Endodermal cell (in vitro differentiated cells): ENCODE measurements around the gene OSER1. TPM values are rescaled to one million over a fixed set of nuclear protein-coding genes. Genes with fewer than 3 reads are reported as not detected.
A peak's percentile ranks its signal among the peaks of the same experiment; 100 is the strongest.

Experiments
- DNase-seq: peaks from one replicate; pipeline ENCODE4 v3.0.0-alpha.2; 2017
- H3K27ac ChIP-seq: 2 replicates; pipeline ENCODE4 v1.5.1; 2013; ENCODE audit warnings: mild to moderate bottlenecking, low read depth, low read length, moderate library complexity
- H3K27me3 ChIP-seq: 2 replicates; pipeline ENCODE4 v1.6.1; 2013; ENCODE audit warnings: mild to moderate bottlenecking, low read length, moderate library complexity; ENCODE audit not compliant: insufficient read depth, control insufficient read depth, poor library complexity, severe bottlenecking
- H3K36me3 ChIP-seq: 2 replicates; pipeline ENCODE4 v1.7.0; 2013; ENCODE audit warnings: mild to moderate bottlenecking, low read length, moderate library complexity; ENCODE audit not compliant: control insufficient read depth, insufficient read depth
- H3K4me1 ChIP-seq: one replicate; pipeline ENCODE4 v1.7.0; 2013; ENCODE audit warnings: low read length; ENCODE audit not compliant: control insufficient read depth, insufficient read depth
- H3K4me3 ChIP-seq: 2 replicates; pipeline ENCODE4 v1.5.1; 2013; ENCODE audit warnings: mild to moderate bottlenecking, low read length, moderate library complexity
- H3K9ac ChIP-seq: 2 replicates; pipeline ENCODE4 v1.6.1; 2013; ENCODE audit warnings: mild to moderate bottlenecking, low read length, moderate library complexity; ENCODE audit not compliant: poor library complexity, severe bottlenecking; ENCODE audit errors: extremely low read depth
- H3K9me3 ChIP-seq: 2 replicates; pipeline ENCODE4 v1.6.1; 2013; ENCODE audit warnings: mild to moderate bottlenecking, low read length, moderate library complexity; ENCODE audit not compliant: control insufficient read depth
- H3K27ac Mint-ChIP-seq: 2 replicates; pipeline ENCODE4 v1.8.0; 2020; ENCODE audit warnings: mixed read lengths
- H3K27me3 Mint-ChIP-seq: 2 replicates; pipeline ENCODE4 v1.8.0; 2021; ENCODE audit warnings: mild to moderate bottlenecking, mixed read lengths; ENCODE audit not compliant: insufficient read depth
- H3K36me3 Mint-ChIP-seq: 2 replicates; pipeline ENCODE4 v1.8.0; 2020; ENCODE audit warnings: low read depth, mixed read lengths
- H3K4me1 Mint-ChIP-seq: 2 replicates; pipeline ENCODE4 v1.8.0; 2020; ENCODE audit warnings: mixed read lengths
- H3K4me3 Mint-ChIP-seq: 2 replicates; pipeline ENCODE4 v1.8.0; 2020; ENCODE audit warnings: mild to moderate bottlenecking, moderate library complexity, mixed read lengths
- H3K9me3 Mint-ChIP-seq: 2 replicates; pipeline ENCODE4 v1.8.0; 2020; ENCODE audit warnings: mild to moderate bottlenecking, mixed read lengths
- WGBS, 2 experiments: methylation state at CpG; one replicate each; pipeline versions ENCODE4 v1.1.5 to v1.1.7; 2013; ENCODE audit warnings: missing lambda C conversion rate in 2 of 2, mixed read lengths in 1 of 2; ENCODE audit not compliant: insufficient coverage in 1 of 2, insufficient read length in 1 of 2; 5-methylcytosine and 5-hydroxymethylcytosine counted together
- total RNA-seq, 2 donors: library from RNA; stranded (reverse); fragmentation: NEBNext Ultra II Directional in 1 of 2; extraction: Animal tissue kit (Norgen Biotek cat#: 25700) in 1 of 2; gene quantifications; 2 replicates in 1 of 2; 3 replicates in 1 of 2; pipeline ENCODE4 v1.2.1, GENCODE V29; 2021
- TF ChIP-seq, protein P1 (sequence below): fragments of 200-600 bp; sonication (generic); conservative IDR thresholded peaks from 2 replicates; pipeline ENCODE4 v1.5.0; 2021; ENCODE audit warnings: antibody characterized with exemption, mild to moderate bottlenecking

Gene OSER1
- total RNA-seq, 2 donors from 2014 or later: 34.2 to 38.7 TPM

GRCh38 chr20:44166008-44166407 lies 44.6 kb downstream of the OSER1 start:
- Histone ChIP-seq H3K4me3 (no peak overlapping the region), H3K4me1 (no peaks in the 10 kb centered on the region), H3K9ac (no peak overlapping the region), H3K27ac (peak overlapping the region; percentile 13), H3K9me3 (no peaks in the 10 kb centered on the region), H3K27me3 (no peaks in the 10 kb centered on the region), H3K36me3 (no peaks in the 10 kb centered on the region)
- H3K9me3 Mint-ChIP-seq: peaks cover 2% of the 10 kb centered on the region
- H3K27me3 Mint-ChIP-seq: peaks cover 9% of the 10 kb centered on the region
- DNase-seq: no peak
- H3K4me3 Mint-ChIP-seq: no peak overlapping the region
- 78 to 86% methylated on average over 3 to 4 of the region's 4 CpGs for WGBS, 2 experiments
- H3K27ac Mint-ChIP-seq: no peak overlapping the region
- no peaks in the 10 kb centered on the region for H3K4me1 Mint-ChIP-seq
- TF ChIP-seq, protein P1, sequence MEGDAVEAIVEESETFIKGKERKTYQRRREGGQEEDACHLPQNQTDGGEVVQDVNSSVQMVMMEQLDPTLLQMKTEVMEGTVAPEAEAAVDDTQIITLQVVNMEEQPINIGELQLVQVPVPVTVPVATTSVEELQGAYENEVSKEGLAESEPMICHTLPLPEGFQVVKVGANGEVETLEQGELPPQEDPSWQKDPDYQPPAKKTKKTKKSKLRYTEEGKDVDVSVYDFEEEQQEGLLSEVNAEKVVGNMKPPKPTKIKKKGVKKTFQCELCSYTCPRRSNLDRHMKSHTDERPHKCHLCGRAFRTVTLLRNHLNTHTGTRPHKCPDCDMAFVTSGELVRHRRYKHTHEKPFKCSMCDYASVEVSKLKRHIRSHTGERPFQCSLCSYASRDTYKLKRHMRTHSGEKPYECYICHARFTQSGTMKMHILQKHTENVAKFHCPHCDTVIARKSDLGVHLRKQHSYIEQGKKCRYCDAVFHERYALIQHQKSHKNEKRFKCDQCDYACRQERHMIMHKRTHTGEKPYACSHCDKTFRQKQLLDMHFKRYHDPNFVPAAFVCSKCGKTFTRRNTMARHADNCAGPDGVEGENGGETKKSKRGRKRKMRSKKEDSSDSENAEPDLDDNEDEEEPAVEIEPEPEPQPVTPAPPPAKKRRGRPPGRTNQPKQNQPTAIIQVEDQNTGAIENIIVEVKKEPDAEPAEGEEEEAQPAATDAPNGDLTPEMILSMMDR: no peak
- no peaks in the 10 kb centered on the region for H3K36me3 Mint-ChIP-seq

DNA sequence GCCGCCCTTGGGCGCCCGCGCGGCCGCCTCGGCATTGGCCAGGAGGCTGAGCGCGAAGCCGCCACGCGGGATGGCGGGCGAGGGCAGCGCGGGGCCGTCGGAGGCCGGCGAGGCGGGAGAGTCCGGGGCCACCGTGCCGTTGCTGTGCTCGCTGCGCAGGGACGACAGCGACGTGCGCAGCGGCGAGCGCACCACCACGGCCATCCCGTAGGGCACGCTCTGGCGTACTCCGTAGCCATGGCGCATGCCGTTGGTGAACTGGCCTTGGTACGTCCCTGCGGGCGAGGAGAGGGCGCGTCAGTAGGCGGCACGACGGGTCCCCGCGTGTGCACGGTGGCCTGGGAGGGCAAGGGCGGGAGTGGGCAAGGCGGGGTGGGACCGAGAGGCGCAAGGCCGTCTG lies 50.4 kb downstream of the OSER1 start:
- Mint-ChIP-seq H3K4me1 (no peaks in the 10 kb centered on the region), H3K36me3 (no peaks in the 10 kb centered on the region), H3K27ac (no peak overlapping the region), H3K9me3 (no peaks in the 10 kb centered on the region), H3K27me3 (peaks cover 2% of the 10 kb centered on the region), H3K4me3 (no peak overlapping the region)
- DNase-seq: no peak
- Histone ChIP-seq H3K4me1 (no peaks in the 10 kb centered on the region), H3K36me3 (no peaks in the 10 kb centered on the region), H3K27ac (no peak overlapping the region), H3K9me3 (no peaks in the 10 kb centered on the region), H3K9ac (no peak overlapping the region), H3K4me3 (no peak overlapping the region), H3K27me3 (no peaks in the 10 kb centered on the region)
- TF ChIP-seq, protein P1: no peak
- 95 to 98% methylated on average over 44 to 56 of the region's 56 CpGs for WGBS, 2 experiments

GRCh38 chr20:44159711-44160110 lies 50.9 kb downstream of the OSER1 start:
- Histone ChIP-seq H3K9ac (no peak overlapping the region), H3K4me3 (no peak overlapping the region), H3K27me3 (no peaks in the 10 kb centered on the region), H3K36me3 (no peaks in the 10 kb centered on the region), H3K4me1 (no peaks in the 10 kb centered on the region), H3K9me3 (no peaks in the 10 kb centered on the region), H3K27ac (no peak overlapping the region)
- H3K4me3 Mint-ChIP-seq: no peak overlapping the region
- no peak for DNase-seq
- no peaks in the 10 kb centered on the region for H3K4me1 Mint-ChIP-seq
- no peaks in the 10 kb centered on the region for H3K9me3 Mint-ChIP-seq
- peaks cover 2% of the 10 kb centered on the region for H3K27me3 Mint-ChIP-seq
- TF ChIP-seq, protein P1: no peak
- no peaks in the 10 kb centered on the region for H3K36me3 Mint-ChIP-seq
- 96 to 98% methylated on average over 30 to 50 of the region's 50 CpGs for WGBS, 2 experiments
- H3K27ac Mint-ChIP-seq: no peak overlapping the region
